DOHH2 (cell line): ENCODE results near the gene GPR141.

Experiments used
- EZH2phosphoT487 ChIP-seq: fragments of 200-600 bp; sonication (generic); IDR thresholded peaks from 2 replicates; pipeline ENCODE4 v1.6.1; 2017; ENCODE audit warnings: borderline replicate concordance, mild to moderate bottlenecking, antibody characterized with exemption, low read length, moderate library complexity, mixed read lengths
- TF ChIP-seq, protein P1 (sequence below): fragments of 200-600 bp; sonication (generic); IDR thresholded peaks from one replicate; pipeline ENCODE4 v1.5.1; 2014; ENCODE audit warnings: antibody characterized with exemption, mild to moderate bottlenecking, low read depth, low read length; ENCODE audit not compliant: poor library complexity, severe bottlenecking

DNA sequence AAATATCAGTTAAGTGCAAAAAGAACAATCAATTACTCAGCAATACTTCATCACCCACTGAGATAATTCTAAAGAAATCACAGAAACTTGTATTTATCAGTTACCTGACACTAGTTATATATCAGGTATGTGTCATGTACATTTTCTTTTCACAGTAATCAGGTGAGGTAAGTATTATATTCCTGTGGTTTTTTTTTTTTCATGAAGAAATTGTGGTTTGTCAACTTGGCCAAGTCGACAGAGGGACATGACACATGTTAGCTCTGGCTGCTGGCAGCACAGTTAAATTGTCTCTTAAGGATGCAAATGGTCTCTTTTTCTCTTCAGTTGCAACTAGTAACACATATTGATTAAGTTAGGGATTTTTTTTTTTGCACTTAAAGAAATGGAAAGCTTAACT lies 13.7 kb upstream of the GPR141 start:
- TF ChIP-seq, protein P1, sequence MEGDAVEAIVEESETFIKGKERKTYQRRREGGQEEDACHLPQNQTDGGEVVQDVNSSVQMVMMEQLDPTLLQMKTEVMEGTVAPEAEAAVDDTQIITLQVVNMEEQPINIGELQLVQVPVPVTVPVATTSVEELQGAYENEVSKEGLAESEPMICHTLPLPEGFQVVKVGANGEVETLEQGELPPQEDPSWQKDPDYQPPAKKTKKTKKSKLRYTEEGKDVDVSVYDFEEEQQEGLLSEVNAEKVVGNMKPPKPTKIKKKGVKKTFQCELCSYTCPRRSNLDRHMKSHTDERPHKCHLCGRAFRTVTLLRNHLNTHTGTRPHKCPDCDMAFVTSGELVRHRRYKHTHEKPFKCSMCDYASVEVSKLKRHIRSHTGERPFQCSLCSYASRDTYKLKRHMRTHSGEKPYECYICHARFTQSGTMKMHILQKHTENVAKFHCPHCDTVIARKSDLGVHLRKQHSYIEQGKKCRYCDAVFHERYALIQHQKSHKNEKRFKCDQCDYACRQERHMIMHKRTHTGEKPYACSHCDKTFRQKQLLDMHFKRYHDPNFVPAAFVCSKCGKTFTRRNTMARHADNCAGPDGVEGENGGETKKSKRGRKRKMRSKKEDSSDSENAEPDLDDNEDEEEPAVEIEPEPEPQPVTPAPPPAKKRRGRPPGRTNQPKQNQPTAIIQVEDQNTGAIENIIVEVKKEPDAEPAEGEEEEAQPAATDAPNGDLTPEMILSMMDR: no peak
- TF ChIP-seq EZH2phosphoT487: no peak
